Brain microvascular endothelial cell (primary cell): Measurements from ENCODE around the gene OR13J1.
A peak's percentile ranks its signal among the peaks of the same experiment; 100 is the strongest.

Source experiments
- DNase-seq: peaks from one replicate; pipeline ENCODE4 v3.0.0-alpha.2; 2020
- H3K27ac ChIP-seq: fragments of 250-450 bp; sonication (Bioruptor Pico); 2 replicates; pipeline ENCODE4 v1.5.1; 2020; ENCODE audit warnings: mild to moderate bottlenecking, moderate library complexity
- H3K27me3 ChIP-seq: fragments of 250-450 bp; sonication (Bioruptor Pico); replicated peaks from 2 replicates; pipeline ENCODE4 v1.5.1; 2020; ENCODE audit warnings: mild to moderate bottlenecking
- H3K36me3 ChIP-seq: fragments of 250-450 bp; sonication (Bioruptor Pico); replicated peaks from 2 replicates; pipeline ENCODE4 v1.5.1; 2020; ENCODE audit warnings: mild to moderate bottlenecking
- H3K4me3 ChIP-seq: 2 replicates; pipeline ENCODE4 v1.5.1; 2011; ENCODE audit warnings: low read depth, mild to moderate bottlenecking, control low read depth, low read length, moderate library complexity
- in situ Hi-C: cut with HindIII; loops from 2 replicates; pipeline ENCODE4 v1.10.0; 2017; ENCODE audit warnings: low sequenced_read_pairs, low pct_ligation_motif_present
- TF ChIP-seq, protein P1 (sequence below): IDR thresholded peaks from 2 replicates; pipeline ENCODE4 v1.5.1; 2011; ENCODE audit warnings: low read depth, mild to moderate bottlenecking, moderate library complexity, low read length, control low read depth, inconsistent platforms; ENCODE audit errors: missing control alignments

OR13J1 gene

DNA sequence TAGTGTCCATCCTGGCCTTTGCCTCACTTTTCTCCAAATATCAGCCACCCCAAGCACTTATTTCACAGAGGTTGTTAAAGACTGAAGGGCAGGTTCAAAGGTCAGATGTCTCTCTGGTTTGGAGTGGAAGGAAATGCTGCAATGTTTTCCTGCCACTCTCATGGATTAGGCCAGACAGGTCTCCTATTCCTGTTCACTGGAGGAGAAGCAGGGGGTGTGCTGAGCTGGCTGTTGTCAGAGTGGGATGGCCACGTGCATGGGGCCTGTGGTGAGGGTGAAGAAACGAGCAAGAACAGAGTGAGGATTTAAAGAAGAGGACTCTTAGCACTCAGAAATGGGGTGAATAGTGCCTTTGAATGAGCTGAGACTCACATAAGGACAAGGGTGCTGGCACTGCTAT is 34.4 kb downstream of the OR13J1 start:
- Histone ChIP-seq H3K4me3 (no peak overlapping the region), H3K27ac (no peak overlapping the region), H3K36me3 (no peaks in the 10 kb centered on the region), H3K27me3 (no peaks in the 10 kb centered on the region)
- in situ Hi-C loops, result no loop called here
- no peak for DNase-seq
- TF ChIP-seq, protein P1, sequence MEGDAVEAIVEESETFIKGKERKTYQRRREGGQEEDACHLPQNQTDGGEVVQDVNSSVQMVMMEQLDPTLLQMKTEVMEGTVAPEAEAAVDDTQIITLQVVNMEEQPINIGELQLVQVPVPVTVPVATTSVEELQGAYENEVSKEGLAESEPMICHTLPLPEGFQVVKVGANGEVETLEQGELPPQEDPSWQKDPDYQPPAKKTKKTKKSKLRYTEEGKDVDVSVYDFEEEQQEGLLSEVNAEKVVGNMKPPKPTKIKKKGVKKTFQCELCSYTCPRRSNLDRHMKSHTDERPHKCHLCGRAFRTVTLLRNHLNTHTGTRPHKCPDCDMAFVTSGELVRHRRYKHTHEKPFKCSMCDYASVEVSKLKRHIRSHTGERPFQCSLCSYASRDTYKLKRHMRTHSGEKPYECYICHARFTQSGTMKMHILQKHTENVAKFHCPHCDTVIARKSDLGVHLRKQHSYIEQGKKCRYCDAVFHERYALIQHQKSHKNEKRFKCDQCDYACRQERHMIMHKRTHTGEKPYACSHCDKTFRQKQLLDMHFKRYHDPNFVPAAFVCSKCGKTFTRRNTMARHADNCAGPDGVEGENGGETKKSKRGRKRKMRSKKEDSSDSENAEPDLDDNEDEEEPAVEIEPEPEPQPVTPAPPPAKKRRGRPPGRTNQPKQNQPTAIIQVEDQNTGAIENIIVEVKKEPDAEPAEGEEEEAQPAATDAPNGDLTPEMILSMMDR, result no peak

DNA sequence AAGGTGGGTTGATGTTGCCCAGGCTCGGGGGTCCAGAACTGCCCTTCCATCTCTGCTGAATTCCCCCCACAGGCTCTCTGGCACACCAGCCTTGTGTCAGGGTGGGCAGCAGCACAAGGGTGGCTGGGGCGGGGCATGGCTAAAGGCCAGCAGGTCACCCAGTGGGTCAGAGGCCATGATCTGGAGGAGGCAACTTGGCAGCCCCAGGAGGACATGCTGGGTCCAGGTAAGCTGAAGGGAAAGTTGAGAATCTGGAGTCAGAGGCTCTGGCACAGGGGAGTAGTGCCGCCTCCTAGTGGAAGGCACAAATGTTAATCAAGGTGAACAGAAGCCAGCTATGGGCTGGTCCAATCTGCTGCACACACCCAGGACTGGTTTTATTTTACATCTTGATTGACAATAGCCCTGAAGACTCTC is 35.0 kb downstream of the OR13J1 start:
- in situ Hi-C loops, result no loop called here
- H3K36me3 ChIP-seq, result no peaks in the 10 kb centered on the region
- TF ChIP-seq, protein P1, result peak; percentile 49
- DNase-seq, result no peak
- H3K4me3 ChIP-seq, result no peak overlapping the region
- no peaks in the 10 kb centered on the region for H3K27me3 ChIP-seq
- no peak overlapping the region for H3K27ac ChIP-seq

DNA sequence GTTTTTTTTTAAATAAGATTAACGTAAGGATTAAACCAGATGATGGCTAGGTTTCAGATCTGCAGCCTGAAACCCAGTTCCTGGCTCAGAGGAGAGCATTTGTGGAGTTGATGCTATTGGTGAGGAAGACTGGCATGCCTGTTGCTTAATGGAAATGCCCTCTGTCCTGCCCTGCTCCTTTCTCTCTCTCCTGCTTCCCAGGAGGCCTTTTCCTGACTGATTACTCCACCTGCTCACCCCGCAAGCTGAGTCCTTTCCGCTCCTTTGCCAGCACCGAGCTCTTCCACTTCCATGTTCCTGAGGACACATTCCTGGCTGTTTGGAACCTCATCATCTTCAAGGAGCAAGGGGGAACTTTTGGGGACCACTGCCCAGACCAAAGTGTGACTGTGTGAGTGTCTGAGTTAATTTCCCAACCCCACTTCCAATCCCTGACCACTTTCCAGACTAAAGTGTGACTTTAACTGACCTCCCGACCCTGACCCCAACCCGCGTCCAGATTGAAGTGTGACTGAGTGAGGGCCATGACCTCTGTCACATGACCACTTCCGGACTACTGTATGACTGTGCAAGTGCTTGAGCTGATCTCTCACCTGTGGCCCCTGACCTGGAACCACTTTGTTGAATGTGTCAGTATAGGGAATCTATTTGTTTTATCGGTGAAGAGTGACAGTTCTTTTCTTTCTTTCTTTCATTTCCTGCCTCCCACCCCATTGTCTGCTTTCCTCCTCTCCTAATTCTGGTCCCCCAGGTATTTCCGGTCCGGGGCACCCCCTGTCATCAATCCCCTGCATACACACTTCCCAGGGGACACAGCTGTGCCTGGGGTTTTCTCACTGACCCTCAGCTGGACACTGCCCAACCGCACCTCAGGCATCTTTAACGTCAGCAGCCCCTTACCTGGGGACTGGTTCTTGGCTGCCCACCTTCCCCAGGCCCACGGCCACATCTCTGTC is 35.7 kb downstream of the OR13J1 start:
- TF ChIP-seq, protein P1, result no peak
- in situ Hi-C loops, result no loop called here
- no peak overlapping the region for H3K4me3 ChIP-seq

DNA sequence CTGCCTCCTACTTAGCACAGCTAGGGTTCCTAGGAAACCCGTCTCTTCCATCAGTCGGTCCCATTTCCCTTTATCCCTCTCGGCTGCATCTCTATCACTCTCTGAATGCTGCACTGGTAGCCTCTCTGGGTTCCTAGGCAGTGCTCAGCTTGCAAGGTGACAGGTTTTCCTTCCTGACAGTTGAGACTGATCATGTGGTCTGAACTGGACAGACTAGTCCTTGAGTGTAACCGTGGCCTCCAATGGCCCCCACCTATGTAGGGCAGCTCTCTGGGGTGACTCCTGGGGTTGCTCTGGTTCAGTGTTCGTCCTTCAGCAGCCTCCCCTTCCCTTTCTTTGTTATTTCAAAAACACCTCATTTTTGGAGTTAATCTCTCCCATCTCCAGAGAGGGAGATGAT is 37.4 kb downstream of the OR13J1 start:
- Histone ChIP-seq H3K27me3 (no peaks in the 10 kb centered on the region), H3K27ac (no peak overlapping the region), H3K4me3 (no peak overlapping the region), H3K36me3 (no peaks in the 10 kb centered on the region)
- TF ChIP-seq, protein P1, result no peak
- in situ Hi-C loops, result no loop called here
- no peak for DNase-seq

More for the DNA sequence above, 35.7 kb downstream of the OR13J1 start:
- Histone ChIP-seq H3K36me3 (no peaks in the 10 kb centered on the region), H3K27ac (no peak overlapping the region), H3K27me3 (no peaks in the 10 kb centered on the region)
- DNase-seq, result no peak

DNA sequence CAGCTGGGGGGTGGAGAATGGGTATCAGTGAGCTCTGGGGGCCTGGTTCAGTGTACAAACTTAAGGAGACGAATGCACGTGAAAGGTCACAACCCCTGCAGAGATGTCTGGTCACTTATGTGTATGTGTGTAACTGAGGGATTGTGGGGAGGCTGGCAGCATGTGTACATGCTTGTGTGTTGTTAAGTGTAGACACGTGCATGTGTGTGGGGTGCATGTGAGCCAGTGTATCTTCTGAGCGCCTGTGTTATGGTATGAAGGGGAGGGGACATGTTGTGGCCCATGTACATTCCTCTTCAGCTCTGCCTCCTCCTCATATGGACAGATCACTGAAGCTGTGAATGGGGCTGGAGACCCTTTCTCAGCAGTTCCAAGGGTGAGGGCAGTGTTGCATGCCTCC is 39.2 kb downstream of the OR13J1 start:
- DNase-seq, result no peak
- TF ChIP-seq, protein P1, result no peak
- Histone ChIP-seq H3K27ac (no peak overlapping the region), H3K27me3 (no peaks in the 10 kb centered on the region), H3K4me3 (no peak overlapping the region), H3K36me3 (no peaks in the 10 kb centered on the region)
- in situ Hi-C loops, result no loop called here
